CD14-positive monocyte (primary cell): ENCODE measurements around the gene USP3. TPM values are rescaled to one million over a fixed set of nuclear protein-coding genes. Genes with fewer than 3 reads are reported as not detected.
A peak's percentile ranks its signal among the peaks of the same experiment; 100 is the strongest.

Experiments used
- DNase-seq, 3 donors: peaks; one replicate each; pipeline ENCODE4 v3.0.0-alpha.2; 2011 to 2022
- H2AFZ ChIP-seq: 2 replicates; pipeline ENCODE4 v1.6.0; 2012; ENCODE audit warnings: mild to moderate bottlenecking, low read depth, low read length, inconsistent platforms; ENCODE audit not compliant: insufficient read depth, poor library complexity, severe bottlenecking
- H3K27ac ChIP-seq, 2 donors: 1 replicate in 1 of 2; 2 replicates in 1 of 2; pipeline ENCODE4 v1.5.1; 2012 to 2013; ENCODE audit warnings: low read length in 2 of 2, control low read depth in 1 of 2, inconsistent platforms in 1 of 2, low read depth in 1 of 2, mild to moderate bottlenecking in 1 of 2
- H3K27me3 ChIP-seq, 2 donors: one replicate each; pipeline versions ENCODE4 v1.6.0 to v1.6.1; 2011 to 2013; ENCODE audit warnings: low read length in 2 of 2; ENCODE audit not compliant: control insufficient read depth in 2 of 2, insufficient read depth in 2 of 2
- H3K36me3 ChIP-seq, 2 donors: replicated peaks in 1 of 2; 1 replicate in 1 of 2; 2 replicates in 1 of 2; pipeline versions ENCODE4 v1.5.1 to v1.6.1; 2012 to 2013; ENCODE audit warnings: low read length in 2 of 2, control low read depth in 1 of 2, inconsistent platforms in 1 of 2, mild to moderate bottlenecking in 1 of 2; ENCODE audit not compliant: insufficient read depth in 2 of 2, control insufficient read depth in 1 of 2
- H3K4me1 ChIP-seq, 2 donors: 1 replicate in 1 of 2; 2 replicates in 1 of 2; pipeline versions ENCODE4 v1.5.1 to v1.6.1; 2012 to 2013; ENCODE audit warnings: low read length in 2 of 2, control low read depth in 1 of 2, inconsistent platforms in 1 of 2, mild to moderate bottlenecking in 1 of 2, moderate library complexity in 1 of 2; ENCODE audit not compliant: insufficient read depth in 2 of 2, control insufficient read depth in 1 of 2
- H3K4me2 ChIP-seq: replicated peaks from 2 replicates; pipeline ENCODE3; 2012; ENCODE audit warnings: low read length, moderate library complexity, mild to moderate bottlenecking; ENCODE audit not compliant: poor library complexity, severe bottlenecking; ENCODE audit errors: extremely low read depth
- H3K4me3 ChIP-seq, 3 experiments: fragments of 200-600 bp in 1 of 3; sonication (generic) in 1 of 3; replicated peaks in 1 of 3; 1 replicate in 2 of 3; 2 replicates in 1 of 3; pipeline ENCODE4 v1.5.1; 2011 to 2013; ENCODE audit warnings: low read length in 3 of 3, mild to moderate bottlenecking in 3 of 3, control low read depth in 2 of 3, low read depth in 2 of 3, inconsistent platforms in 1 of 3, moderate library complexity in 1 of 3
- H3K79me2 ChIP-seq: 2 replicates; pipeline ENCODE4 v1.6.0; 2012; ENCODE audit warnings: mild to moderate bottlenecking, control low read depth, inconsistent platforms, low read length, moderate library complexity; ENCODE audit not compliant: insufficient read depth
- H3K9ac ChIP-seq: 2 replicates; pipeline ENCODE4 v1.6.0; 2017; ENCODE audit warnings: low read length, mild to moderate bottlenecking; ENCODE audit not compliant: insufficient read depth, poor library complexity, severe bottlenecking
- H3K9me3 ChIP-seq, 2 donors: replicated peaks in 1 of 2; 1 replicate in 1 of 2; 2 replicates in 1 of 2; pipeline versions ENCODE4 v1.5.1 to v1.6.1; 2012 to 2013; ENCODE audit warnings: low read length in 2 of 2, control low read depth in 1 of 2; ENCODE audit not compliant: control insufficient read depth in 1 of 2, insufficient read depth in 1 of 2
- H4K20me1 ChIP-seq: 2 replicates; pipeline ENCODE4 v1.6.0; 2012; ENCODE audit warnings: mild to moderate bottlenecking, low read length, control low read depth, moderate library complexity; ENCODE audit not compliant: insufficient read depth
- H3K27ac Mint-ChIP-seq, 7 donors: one replicate each; pipeline ENCODE4 v1.8.0; 2020; ENCODE audit warnings: mild to moderate bottlenecking in 7 of 7, mixed read lengths in 7 of 7, moderate library complexity in 6 of 7, inconsistent platforms in 2 of 7
- H3K27me3 Mint-ChIP-seq, 3 donors: one replicate each; pipeline ENCODE4 v1.8.0; 2021 to 2022; ENCODE audit warnings: low read depth in 3 of 3, mild to moderate bottlenecking in 3 of 3, mixed read lengths in 3 of 3, moderate library complexity in 3 of 3, inconsistent platforms in 1 of 3
- H3K36me3 Mint-ChIP-seq, 2 donors: one replicate each; pipeline ENCODE4 v1.8.0; 2020; ENCODE audit warnings: mixed read lengths in 2 of 2, inconsistent platforms in 1 of 2, mild to moderate bottlenecking in 1 of 2
- H3K4me1 Mint-ChIP-seq: one replicate; pipeline ENCODE4 v1.8.0; 2020; ENCODE audit warnings: mild to moderate bottlenecking, mixed read lengths
- H3K4me3 Mint-ChIP-seq, 2 donors: one replicate each; pipeline ENCODE4 v1.8.0; 2020; ENCODE audit warnings: mild to moderate bottlenecking in 2 of 2, mixed read lengths in 2 of 2, moderate library complexity in 1 of 2
- H3K9me3 Mint-ChIP-seq, 7 donors: one replicate each; pipeline ENCODE4 v1.8.0; 2020 to 2022; ENCODE audit warnings: mixed read lengths in 7 of 7, mild to moderate bottlenecking in 6 of 7, moderate library complexity in 6 of 7, inconsistent platforms in 2 of 7
- WGBS: methylation state at CpG from one replicate; pipeline ENCODE4 v1.1.5; 2013; ENCODE audit warnings: missing lambda C conversion rate; ENCODE audit not compliant: insufficient coverage; 5-methylcytosine and 5-hydroxymethylcytosine counted together
- intact Hi-C, 2 donors: fragments of 100-400 bp; cut with micrococcal nuclease; formaldehyde crosslinking; loops; one replicate each; pipeline versions ENCODE4 v1.15.0 to v1.15.1; 2023
- polyA plus RNA-seq, 3 donors: library from polyadenylated mRNA; depleted of rRNA in 1 of 3; unstranded in 2 of 3; stranded (reverse) in 1 of 3; fragments of 300-500 nt in 2 of 3; fragments of >200 nt in 1 of 3; fragmentation: Illumina TruSeq in 2 of 3; gene quantifications; 1 replicate in 2 of 3; 2 replicates in 1 of 3; pipeline ENCODE4 v1.2.3, GENCODE V29; 2012 to 2021
- TF ChIP-seq, protein P1 (sequence below): fragments of 200-600 bp; IDR thresholded peaks from one replicate; pipeline ENCODE4 v1.8.0; 2022; ENCODE audit warnings: antibody characterized with exemption, mild to moderate bottlenecking

The USP3 gene
- polyA plus RNA-seq, 3 donors = 91.4 to 167 (median 122) TPM

DNA sequence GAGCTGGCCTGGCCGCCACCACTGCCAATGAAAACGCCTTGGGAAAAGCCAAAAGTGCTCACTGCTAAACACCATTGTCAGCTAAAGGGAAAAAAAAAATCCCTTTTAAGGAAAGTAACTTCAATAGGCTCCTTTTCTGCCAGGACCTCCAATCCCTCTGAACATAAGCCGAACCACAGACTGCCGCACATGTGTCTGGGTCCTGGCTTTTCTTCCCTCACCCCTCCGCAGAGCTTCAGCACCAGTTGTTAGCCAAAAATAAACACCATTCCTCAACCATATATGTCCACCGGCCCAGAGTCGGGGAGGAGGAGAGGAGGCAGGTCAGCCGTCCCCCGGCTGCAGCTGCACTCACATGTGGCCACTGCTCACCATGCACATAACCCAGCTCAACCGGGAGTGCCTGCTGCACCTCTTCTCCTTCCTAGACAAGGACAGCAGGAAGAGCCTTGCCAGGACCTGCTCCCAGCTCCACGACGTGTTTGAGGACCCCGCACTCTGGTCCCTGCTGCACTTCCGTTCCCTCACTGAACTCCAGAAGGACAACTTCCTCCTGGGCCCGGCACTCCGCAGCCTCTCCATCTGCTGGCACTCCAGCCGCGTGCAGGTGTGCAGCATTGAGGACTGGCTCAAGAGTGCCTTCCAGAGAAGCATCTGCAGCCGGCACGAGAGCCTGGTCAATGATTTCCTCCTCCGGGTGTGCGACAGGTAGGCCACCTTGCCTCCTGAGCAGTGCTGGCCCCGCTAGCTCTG, 92.8 kb downstream of the USP3 start, which contains the start of gene FBXL22:
Gene FBXL22 (plus strand): TSS at position 350 of the 753 bp plus-strand sequence. CDS start 6 bp downstream, at position 356.
- Histone ChIP-seq H3K27ac (peak within 1 kb of the TSS in 1 of 2 donors; percentile 36), H4K20me1 (peaks cover 49% of the 10 kb centered on the region), H3K4me1 (peaks cover 24 to 32% of the 10 kb centered on the region in 2 donors), H3K27me3 (no peaks in the 10 kb centered on the region), H2AFZ (no peak within 1 kb of the TSS), H3K4me2 (no peak within 1 kb of the TSS), H3K9me3 (no peaks in the 10 kb centered on the region), H3K79me2 (no peaks in the 10 kb centered on the region), H3K9ac (no peak within 1 kb of the TSS), H3K36me3 (peaks cover 22 to 26% of the 10 kb centered on the region in 2 donors), H3K4me3 (no peak within 1 kb of the TSS)
- 92% methylated on average over 20 of the region's 23 CpGs for WGBS
- TF ChIP-seq, protein P1, sequence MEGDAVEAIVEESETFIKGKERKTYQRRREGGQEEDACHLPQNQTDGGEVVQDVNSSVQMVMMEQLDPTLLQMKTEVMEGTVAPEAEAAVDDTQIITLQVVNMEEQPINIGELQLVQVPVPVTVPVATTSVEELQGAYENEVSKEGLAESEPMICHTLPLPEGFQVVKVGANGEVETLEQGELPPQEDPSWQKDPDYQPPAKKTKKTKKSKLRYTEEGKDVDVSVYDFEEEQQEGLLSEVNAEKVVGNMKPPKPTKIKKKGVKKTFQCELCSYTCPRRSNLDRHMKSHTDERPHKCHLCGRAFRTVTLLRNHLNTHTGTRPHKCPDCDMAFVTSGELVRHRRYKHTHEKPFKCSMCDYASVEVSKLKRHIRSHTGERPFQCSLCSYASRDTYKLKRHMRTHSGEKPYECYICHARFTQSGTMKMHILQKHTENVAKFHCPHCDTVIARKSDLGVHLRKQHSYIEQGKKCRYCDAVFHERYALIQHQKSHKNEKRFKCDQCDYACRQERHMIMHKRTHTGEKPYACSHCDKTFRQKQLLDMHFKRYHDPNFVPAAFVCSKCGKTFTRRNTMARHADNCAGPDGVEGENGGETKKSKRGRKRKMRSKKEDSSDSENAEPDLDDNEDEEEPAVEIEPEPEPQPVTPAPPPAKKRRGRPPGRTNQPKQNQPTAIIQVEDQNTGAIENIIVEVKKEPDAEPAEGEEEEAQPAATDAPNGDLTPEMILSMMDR = no peak
- H3K4me3 Mint-ChIP-seq = no peak within 1 kb of the TSS
- peaks cover 49% of the 10 kb centered on the region for H3K4me1 Mint-ChIP-seq
- intact Hi-C loops = loop anchor here (10.0 kb wide), 2 partner anchors 302 to 312 kb away; no protein-coding TSS in a partner anchor
- no peaks in the 10 kb centered on the region for H3K9me3 Mint-ChIP-seq
- peaks cover 22 to 25% of the 10 kb centered on the region in 2 donors for H3K36me3 Mint-ChIP-seq
- DNase-seq = no peak
- H3K27ac Mint-ChIP-seq = peak within 1 kb of the TSS in 5 of 7 donors; percentile 21 to 77 (median 61)
- H3K27me3 Mint-ChIP-seq = peaks cover 0 to 9% (median 5%) of the 10 kb centered on the region in 3 donors

DNA sequence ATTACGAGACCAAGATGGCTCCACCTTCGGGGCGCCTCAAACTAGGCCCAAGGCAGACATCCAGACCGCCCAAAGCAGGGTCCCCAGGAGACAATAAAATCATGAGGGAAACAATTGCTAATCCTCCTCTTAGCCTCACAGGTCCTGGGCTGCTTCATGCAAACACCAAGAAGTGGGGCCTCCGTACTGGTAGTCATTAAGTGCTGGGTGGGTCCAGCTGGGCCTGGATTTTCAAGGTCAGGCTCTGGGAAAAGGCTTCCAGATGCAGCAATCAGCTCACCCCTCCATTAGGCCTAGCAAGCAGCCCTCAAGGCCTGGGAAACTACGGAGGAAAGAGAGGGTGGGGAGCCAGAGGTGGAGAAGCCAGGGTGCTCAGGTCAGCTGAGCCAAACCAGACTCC, 93.4 kb downstream of the USP3 start:
- no peaks in the 10 kb centered on the region for H3K79me2 ChIP-seq
- H4K20me1 ChIP-seq = peaks cover 43% of the 10 kb centered on the region
- peaks cover 16 to 20% of the 10 kb centered on the region in 2 donors for H3K36me3 ChIP-seq
- Mint-ChIP-seq H3K27me3 (peaks cover 0 to 12% (median 8%) of the 10 kb centered on the region in 3 donors), H3K36me3 (peaks cover 19% of the 10 kb centered on the region in 2 donors), H3K27ac (no peak overlapping the region), H3K4me3 (no peak overlapping the region), H3K4me1 (peaks cover 53% of the 10 kb centered on the region), H3K9me3 (no peaks in the 10 kb centered on the region)
- intact Hi-C loops = loop anchor here (10.0 kb wide), 2 partner anchors 303 to 313 kb away; no protein-coding TSS in a partner anchor
- no peak overlapping the region for H3K4me3 ChIP-seq
- no peak overlapping the region for H3K9ac ChIP-seq
- no peak overlapping the region for H2AFZ ChIP-seq
- H3K27me3 ChIP-seq = no peaks in the 10 kb centered on the region
- no peaks in the 10 kb centered on the region for H3K9me3 ChIP-seq
- no peak for DNase-seq
- H3K27ac ChIP-seq = no peak overlapping the region
- TF ChIP-seq, protein P1 = no peak
- 100% methylated on average over 3 of the region's 6 CpGs for WGBS
- H3K4me2 ChIP-seq = no peak overlapping the region
- peaks cover 24 to 34% of the 10 kb centered on the region in 2 donors for H3K4me1 ChIP-seq
